Neural progenitor cell (in vitro differentiated cells): Measurements from ENCODE around the gene ALPK1.

ENCODE experiments used
- CTCF ChIP-seq: fragments of 200-600 bp; sonication (generic); IDR thresholded peaks from 2 replicates; pipeline ENCODE4 v1.5.1; 2017; ENCODE audit warnings: antibody characterized with exemption, mild to moderate bottlenecking
- EZH2 ChIP-seq: fragments of 200-600 bp; sonication (generic); IDR thresholded peaks from 2 replicates; pipeline ENCODE4 v1.6.1; 2017; ENCODE audit warnings: antibody characterized with exemption, mild to moderate bottlenecking, moderate library complexity
- EZH2phosphoT487 ChIP-seq: fragments of 200-600 bp; sonication (generic); IDR thresholded peaks from 2 replicates; pipeline ENCODE4 v1.6.1; 2017; ENCODE audit warnings: antibody characterized with exemption

- TF ChIP-seq CTCF (no peak), EZH2phosphoT487 (no peak), EZH2 (no peak)
Observed at GRCh38 chr4:112453321-112453720, 156.2 kb downstream of the ALPK1 start.
